ENCODE results near the gene TNNT3. TPM values are rescaled to one million over a fixed set of nuclear protein-coding genes. Genes with fewer than 3 reads are reported as not detected.

The TNNT3 gene
- total RNA-seq, 1 donor from 2014 or later = not detected

DNA sequence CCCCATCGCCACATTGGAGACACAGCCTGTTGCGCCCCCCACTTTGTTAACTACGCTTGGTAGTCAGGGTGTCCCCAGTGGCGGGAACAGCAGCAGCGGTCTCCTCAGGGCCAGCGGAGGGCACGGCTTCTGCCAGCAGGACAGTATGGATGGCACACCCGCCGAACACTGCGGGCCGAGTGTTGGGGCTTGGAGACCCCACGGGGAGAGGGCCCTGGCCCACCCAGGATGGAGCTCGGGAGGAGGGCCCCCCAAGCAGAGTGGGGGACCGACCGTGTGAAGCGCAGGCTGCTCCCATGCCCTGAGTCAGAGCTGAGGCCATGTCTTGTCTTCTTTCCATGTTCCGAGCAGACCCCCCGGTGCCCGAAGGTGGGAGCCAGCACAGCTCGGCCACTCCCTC is 45.5 kb downstream of the TNNT3 start:
- Mint-ChIP-seq H3K4me3 (ENCODE audit: unreplicated experiment) (no peak overlapping the region), H3K9me3 (ENCODE audit: unreplicated experiment) (no peaks in the 10 kb centered on the region), H3K4me1 (ENCODE audit: unreplicated experiment) (no peaks in the 10 kb centered on the region), H3K27ac (ENCODE audit: unreplicated experiment) (no peak overlapping the region), H3K36me3 (ENCODE audit: low read depth, unreplicated experiment) (no peaks in the 10 kb centered on the region), H3K27me3 (ENCODE audit: unreplicated experiment) (no peaks in the 10 kb centered on the region)
- DNase-seq (ENCODE audit: low spot score) = no peak
- TF ChIP-seq, protein P1, sequence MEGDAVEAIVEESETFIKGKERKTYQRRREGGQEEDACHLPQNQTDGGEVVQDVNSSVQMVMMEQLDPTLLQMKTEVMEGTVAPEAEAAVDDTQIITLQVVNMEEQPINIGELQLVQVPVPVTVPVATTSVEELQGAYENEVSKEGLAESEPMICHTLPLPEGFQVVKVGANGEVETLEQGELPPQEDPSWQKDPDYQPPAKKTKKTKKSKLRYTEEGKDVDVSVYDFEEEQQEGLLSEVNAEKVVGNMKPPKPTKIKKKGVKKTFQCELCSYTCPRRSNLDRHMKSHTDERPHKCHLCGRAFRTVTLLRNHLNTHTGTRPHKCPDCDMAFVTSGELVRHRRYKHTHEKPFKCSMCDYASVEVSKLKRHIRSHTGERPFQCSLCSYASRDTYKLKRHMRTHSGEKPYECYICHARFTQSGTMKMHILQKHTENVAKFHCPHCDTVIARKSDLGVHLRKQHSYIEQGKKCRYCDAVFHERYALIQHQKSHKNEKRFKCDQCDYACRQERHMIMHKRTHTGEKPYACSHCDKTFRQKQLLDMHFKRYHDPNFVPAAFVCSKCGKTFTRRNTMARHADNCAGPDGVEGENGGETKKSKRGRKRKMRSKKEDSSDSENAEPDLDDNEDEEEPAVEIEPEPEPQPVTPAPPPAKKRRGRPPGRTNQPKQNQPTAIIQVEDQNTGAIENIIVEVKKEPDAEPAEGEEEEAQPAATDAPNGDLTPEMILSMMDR (IDR thresholded peaks at IDR 0.05; ENCODE audit: unreplicated experiment) = no peak

- Mint-ChIP-seq H3K27me3 (ENCODE audit: unreplicated experiment) (no peaks in the 10 kb centered on the region), H3K27ac (ENCODE audit: unreplicated experiment) (no peak overlapping the region)
These were observed 47.0 kb downstream of the TNNT3 start for GRCh38 chr11:1966531-1966930.

DNA sequence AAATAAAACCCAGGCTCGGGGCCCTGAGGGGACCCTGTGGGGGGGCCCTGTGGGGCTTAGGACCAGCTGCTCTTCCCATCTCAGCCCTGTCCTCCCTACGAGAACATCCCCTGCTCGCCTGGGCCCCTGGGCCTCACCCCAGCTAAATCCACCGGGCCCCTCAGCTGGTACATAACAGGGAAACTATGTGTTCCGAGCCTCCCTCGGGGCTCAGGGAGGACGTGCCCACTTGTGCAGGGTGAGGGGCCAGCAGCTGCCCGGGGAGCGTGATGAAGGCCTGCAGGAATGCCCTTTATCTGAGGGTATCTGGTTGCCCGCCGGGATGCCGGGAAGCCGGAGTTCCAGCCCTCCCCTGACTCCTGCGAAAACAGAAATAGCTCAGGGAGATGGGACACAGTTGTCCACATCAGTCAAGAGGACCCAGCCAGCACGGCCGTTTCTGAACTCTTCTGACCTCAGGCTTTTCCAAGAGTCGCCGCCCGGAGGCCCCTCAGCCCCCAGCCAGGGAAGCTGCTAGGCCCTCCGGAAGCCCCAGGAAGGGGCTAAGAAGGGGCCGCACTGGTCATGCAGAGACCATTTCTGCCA is 48.2 kb downstream of the TNNT3 start:
- TF ChIP-seq, protein P1 (IDR thresholded peaks at IDR 0.05; ENCODE audit: unreplicated experiment) = no peak
- no peak for DNase-seq (ENCODE audit: low spot score)
- Mint-ChIP-seq H3K4me1 (ENCODE audit: unreplicated experiment) (no peaks in the 10 kb centered on the region), H3K27ac (ENCODE audit: unreplicated experiment) (no peak overlapping the region), H3K4me3 (ENCODE audit: unreplicated experiment) (no peak overlapping the region), H3K9me3 (ENCODE audit: unreplicated experiment) (no peaks in the 10 kb centered on the region), H3K27me3 (ENCODE audit: unreplicated experiment) (no peaks in the 10 kb centered on the region), H3K36me3 (ENCODE audit: low read depth, unreplicated experiment) (no peaks in the 10 kb centered on the region)

More at GRCh38 chr11:1966531-1966930, 47.0 kb downstream of the TNNT3 start:
- H3K4me3 Mint-ChIP-seq (ENCODE audit: unreplicated experiment) = no peak overlapping the region
- H3K36me3 Mint-ChIP-seq (ENCODE audit: low read depth, unreplicated experiment) = no peaks in the 10 kb centered on the region
- H3K4me1 Mint-ChIP-seq (ENCODE audit: unreplicated experiment) = no peaks in the 10 kb centered on the region
- no peaks in the 10 kb centered on the region for H3K9me3 Mint-ChIP-seq (ENCODE audit: unreplicated experiment)
- TF ChIP-seq, protein P1 (IDR thresholded peaks at IDR 0.05; ENCODE audit: unreplicated experiment) = no peak
- no peak for DNase-seq (ENCODE audit: low spot score)

DNA sequence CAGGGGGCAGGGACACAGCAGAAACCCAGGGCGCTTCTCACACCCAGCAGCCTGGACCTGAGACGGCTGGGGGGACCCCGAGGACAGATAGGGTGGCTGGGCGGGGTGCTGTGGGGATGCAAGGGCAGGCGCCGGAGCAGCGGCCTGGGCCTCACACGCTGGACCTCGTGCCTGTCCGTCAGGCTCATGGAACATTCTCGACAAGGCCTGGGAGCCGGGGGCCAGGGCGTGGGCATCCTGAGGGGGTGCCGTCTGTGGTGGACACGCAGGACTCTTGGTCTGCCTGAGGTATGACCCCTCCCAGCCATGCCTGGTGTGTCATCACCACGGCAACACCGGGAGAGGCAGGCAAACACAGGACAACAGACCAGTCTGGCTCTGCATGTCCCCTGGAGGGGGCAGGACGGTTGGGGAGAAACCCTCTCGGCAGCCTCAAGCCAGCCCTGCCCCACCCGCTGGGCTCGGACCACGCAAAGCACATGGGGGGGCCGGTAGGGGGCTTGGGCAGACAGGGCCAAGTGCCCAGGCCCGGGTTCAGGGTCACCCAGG is 49.0 kb downstream of the TNNT3 start:
- Mint-ChIP-seq H3K27ac (ENCODE audit: unreplicated experiment) (no peak overlapping the region), H3K27me3 (ENCODE audit: unreplicated experiment) (no peaks in the 10 kb centered on the region), H3K4me3 (ENCODE audit: unreplicated experiment) (no peak overlapping the region), H3K36me3 (ENCODE audit: low read depth, unreplicated experiment) (no peaks in the 10 kb centered on the region), H3K9me3 (ENCODE audit: unreplicated experiment) (no peaks in the 10 kb centered on the region), H3K4me1 (ENCODE audit: unreplicated experiment) (no peaks in the 10 kb centered on the region)
- DNase-seq (ENCODE audit: low spot score) = no peak
- TF ChIP-seq, protein P1 (IDR thresholded peaks at IDR 0.05; ENCODE audit: unreplicated experiment) = no peak

DNA sequence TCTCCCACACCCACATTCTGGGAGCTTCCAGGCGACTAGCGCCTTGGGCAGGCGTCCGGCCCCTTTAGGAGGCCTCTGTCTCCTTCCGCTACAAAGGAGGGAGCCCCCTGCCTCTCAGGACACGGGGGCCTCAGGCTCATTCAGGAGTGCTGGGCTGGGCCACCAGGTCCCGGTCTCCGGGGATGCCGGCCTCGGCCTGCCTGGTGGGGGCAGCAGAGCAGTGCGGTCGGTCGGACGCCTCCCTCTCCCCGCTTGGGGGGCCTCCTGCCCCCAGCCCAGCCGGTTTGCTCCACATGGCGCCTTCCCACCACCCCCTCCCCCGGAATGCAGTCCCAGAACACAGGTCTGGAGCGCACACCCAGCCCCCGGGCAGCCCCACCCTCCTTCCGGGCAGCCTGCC is 49.5 kb downstream of the TNNT3 start:
- no peak for DNase-seq (ENCODE audit: low spot score)
- H3K9me3 Mint-ChIP-seq (ENCODE audit: unreplicated experiment) = no peaks in the 10 kb centered on the region
- no peaks in the 10 kb centered on the region for H3K4me1 Mint-ChIP-seq (ENCODE audit: unreplicated experiment)
- H3K27ac Mint-ChIP-seq (ENCODE audit: unreplicated experiment) = no peak overlapping the region
- TF ChIP-seq, protein P1 (IDR thresholded peaks at IDR 0.05; ENCODE audit: unreplicated experiment) = no peak
- H3K27me3 Mint-ChIP-seq (ENCODE audit: unreplicated experiment) = no peaks in the 10 kb centered on the region
- no peaks in the 10 kb centered on the region for H3K36me3 Mint-ChIP-seq (ENCODE audit: low read depth, unreplicated experiment)
- no peak overlapping the region for H3K4me3 Mint-ChIP-seq (ENCODE audit: unreplicated experiment)

Data from endothelial cell (in vitro differentiated cells).